HG03378 (cell line): Measurements from ENCODE around the gene PRSS22.

Experiments
- ATAC-seq: cut with Tn5 transposase; IDR thresholded peaks from one replicate; pipeline ENCODE4 v1.9.1; 2021; ENCODE audit warnings: mild to moderate bottlenecking, moderate library complexity; ENCODE audit not compliant: unreplicated experiment

Gene PRSS22

GRCh38 chr16:2817340-2818271, 40.4 kb downstream of the PRSS22 start:
- no peak for ATAC-seq

DNA sequence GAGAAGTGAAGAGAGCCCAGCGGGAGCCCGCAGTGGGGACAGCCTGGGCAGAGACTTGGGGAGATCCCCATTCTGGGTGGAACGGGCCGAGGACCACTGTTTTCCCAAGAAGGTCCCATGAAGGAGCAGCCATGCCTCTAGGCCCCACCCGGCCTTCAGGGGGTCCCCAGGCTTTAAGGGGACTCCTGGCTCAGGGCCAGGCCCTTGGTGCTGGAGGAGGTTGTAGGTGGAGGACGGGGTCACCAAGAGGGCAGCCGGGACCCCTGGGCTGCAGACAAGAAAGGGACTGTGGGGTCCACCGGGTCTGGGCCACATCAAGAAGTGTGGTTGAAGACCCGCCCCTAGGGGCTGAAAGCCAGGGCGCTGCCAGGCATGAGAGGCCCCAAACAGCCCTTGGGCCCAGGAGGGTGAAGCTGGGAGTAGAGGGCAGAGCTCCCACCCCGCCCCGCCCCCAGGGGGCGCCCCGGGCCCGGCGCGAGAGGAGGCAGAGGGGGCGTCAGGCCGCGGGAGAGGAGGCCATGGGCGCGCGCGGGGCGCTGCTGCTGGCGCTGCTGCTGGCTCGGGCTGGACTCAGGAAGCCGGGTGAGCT, 41.1 kb downstream of the PRSS22 start, which contains the start of gene PRSS21:
PRSS21 (plus strand) TSS at position 487 of the 589 bp plus-strand sequence; CDS start at position 519, 32 bp downstream.
- no peak for ATAC-seq

DNA sequence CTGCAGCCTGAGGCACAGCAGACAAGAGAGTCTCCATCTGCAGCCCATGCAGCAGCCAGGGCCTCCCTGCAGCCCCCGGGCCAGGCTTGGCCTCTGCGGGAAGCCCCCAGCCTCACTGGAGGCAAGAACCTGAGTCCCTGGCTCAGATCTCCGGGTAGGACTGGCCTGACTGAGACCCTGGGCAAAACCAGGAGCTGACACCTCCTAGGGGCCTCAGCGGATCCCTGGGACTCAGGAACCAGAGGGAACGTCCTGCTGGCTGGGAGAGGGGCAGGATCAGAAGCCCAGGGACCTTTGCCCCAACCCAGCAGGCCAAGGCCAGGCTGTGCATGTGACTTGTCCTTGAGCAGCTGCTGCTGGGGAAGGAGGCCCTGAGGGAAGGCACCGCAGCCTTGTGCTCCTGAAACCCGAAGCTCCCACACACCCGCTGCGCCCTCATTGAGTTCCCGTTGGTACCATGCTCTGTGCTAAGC, 42.6 kb downstream of the PRSS22 start:
- ATAC-seq, result no peak

DNA sequence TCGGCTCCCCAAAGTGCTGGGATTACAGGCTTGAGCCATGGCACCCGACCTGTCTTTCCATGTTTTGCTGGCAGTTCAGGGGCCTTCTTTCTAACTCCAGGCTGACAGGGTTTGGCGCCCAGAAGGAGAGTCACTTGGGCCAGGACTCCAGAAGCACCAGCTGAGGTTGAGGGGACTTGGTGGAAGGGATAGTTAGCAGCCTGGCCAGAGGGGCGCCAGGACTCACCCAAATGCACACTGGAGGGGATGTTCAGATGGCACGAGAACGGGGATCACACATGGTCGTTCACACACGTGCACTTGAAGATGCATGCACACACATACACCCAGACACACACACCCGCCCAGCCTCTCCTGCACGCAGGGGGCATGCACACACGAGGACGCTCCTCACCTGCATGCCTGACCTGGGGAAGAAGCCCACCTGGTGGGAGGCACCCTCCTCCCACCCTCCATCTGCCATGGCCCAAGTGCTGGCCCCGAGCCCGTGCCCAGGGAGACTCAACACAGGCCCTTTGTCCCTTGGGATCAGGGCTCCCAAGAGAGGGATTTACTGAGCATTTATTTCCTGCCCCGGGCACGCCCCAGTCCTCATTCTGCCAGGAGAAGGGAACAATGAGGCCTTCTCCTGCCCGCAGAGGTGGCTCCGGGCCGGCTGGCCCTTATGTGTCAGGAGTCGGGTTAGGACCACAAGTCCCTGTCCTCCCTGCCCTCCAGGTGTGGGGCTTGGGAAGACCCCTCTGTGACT, 43.2 kb downstream of the PRSS22 start:
- no peak for ATAC-seq

GRCh38 chr16:2813771-2814221, 44.2 kb downstream of the PRSS22 start:
- ATAC-seq, result no peak

- ATAC-seq, result no peak
These were observed 46.1 kb downstream of the PRSS22 start for GRCh38 chr16:2811703-2812471.

DNA sequence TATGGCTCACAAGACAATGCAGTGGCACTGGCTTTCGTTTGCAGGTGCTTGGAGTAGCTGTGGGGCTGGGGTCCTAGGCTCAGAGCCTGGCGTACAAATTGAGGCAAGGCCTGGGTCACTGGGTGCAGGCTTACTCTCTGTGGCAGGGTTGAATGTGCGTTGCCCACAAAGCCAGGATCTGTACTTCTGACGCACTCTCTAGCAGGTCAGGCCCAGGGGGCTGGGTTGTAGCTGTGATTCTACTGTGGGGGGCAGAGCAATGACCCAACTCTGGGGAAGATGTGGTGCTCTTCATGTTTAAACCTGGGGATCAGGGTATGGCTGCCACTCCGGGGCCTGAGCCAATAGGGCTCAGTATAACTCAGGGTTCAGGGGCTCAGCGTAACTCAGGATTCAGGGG, 47.3 kb downstream of the PRSS22 start:
- ATAC-seq, result no peak

- no peak for ATAC-seq
These were observed 48.7 kb downstream of the PRSS22 start for GRCh38 chr16:2809149-2809760.

DNA sequence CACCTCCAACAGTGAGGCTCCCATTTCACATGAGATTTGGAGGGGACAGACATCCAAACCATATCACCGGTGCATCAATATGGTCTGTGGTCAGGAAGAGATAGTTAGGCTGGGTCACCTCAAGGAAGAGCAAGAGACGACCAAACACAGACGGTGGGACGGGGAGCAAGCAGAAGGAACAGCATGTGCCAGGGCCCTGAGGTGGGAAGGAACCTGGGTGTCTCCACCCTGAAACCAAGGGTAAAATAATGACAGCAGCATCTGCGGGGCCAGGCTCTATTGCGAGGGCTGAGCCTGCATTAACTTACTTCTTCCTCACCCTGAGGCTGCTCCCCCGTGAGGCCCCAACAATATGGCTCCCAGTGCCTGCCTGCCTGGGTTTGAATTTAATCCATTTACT, 49.8 kb downstream of the PRSS22 start:
- ATAC-seq, result no peak

- ATAC-seq, result no peak
These were observed 51.7 kb downstream of the PRSS22 start for GRCh38 chr16:2806286-2806685.

DNA sequence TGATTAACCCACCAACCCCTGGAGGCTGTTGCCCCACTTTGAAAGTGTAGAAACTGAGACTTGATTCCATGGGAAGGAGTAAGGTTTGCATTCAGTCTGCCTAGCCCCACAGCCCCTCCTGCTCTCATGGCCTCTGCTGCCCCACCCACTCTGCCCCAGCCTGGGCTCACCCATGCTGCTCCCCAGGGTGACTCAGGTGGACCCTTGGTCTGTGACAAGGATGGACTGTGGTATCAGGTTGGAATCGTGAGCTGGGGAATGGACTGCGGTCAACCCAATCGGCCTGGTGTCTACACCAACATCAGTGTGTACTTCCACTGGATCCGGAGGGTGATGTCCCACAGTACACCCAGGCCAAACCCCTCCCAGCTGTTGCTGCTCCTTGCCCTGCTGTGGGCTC, 53.2 kb downstream of the PRSS22 start:
- no peak for ATAC-seq

DNA sequence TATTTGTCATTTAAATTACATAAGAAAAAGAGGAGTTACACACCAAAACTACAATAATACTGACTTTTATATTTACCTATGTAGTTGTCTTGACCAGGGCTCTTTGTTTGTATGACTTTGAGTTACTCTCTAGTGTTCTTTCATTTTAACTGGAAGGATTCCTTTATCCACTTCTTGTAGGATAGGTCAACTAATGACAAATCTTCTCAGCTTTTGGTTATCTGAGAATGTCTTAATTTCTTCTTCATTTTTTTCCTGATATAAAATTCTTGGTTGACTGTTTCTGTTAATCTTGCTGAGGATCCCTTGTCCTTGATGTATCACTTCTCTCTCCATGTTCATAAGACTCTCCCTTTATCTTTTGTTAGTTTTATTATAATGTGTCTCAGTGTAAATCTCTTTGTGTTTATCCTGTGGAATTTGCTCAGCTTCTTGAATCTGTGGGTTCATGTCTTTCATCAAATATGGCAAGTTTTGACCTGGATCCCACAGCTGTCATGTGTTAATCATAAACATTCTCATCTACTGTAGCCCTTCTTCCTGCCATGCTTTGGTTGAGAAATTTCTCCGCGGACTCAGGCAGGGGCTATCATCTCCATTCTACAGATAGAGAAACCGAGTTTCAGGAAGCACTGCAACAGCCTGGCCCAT, 54.3 kb downstream of the PRSS22 start:
- ATAC-seq, result no peak
